ENCODE data around the gene PRKCQ. TPM values are rescaled to one million over a fixed set of nuclear protein-coding genes. Genes with fewer than 3 reads are reported as not detected.
"Not testable (repeated sequence)": the region's sequence is repeated elsewhere in the genome, so short reads cannot be mapped to it uniquely, and the experiment has no call there.

Gene PRKCQ
- total RNA-seq, 1 donor from 2014 or later, result 4.3 TPM

- DNase-seq (ENCODE audit: low spot score), result no peak
Measured at GRCh38 chr10:6493521-6494441, 86.3 kb downstream of the PRKCQ start.

GRCh38 chr10:6492896-6493295, 87.2 kb downstream of the PRKCQ start:
- DNase-seq (ENCODE audit: low spot score), result no peak

- DNase-seq (ENCODE audit: low spot score), result no peak
Measured at GRCh38 chr10:6491841-6492609, 88.1 kb downstream of the PRKCQ start.

DNA sequence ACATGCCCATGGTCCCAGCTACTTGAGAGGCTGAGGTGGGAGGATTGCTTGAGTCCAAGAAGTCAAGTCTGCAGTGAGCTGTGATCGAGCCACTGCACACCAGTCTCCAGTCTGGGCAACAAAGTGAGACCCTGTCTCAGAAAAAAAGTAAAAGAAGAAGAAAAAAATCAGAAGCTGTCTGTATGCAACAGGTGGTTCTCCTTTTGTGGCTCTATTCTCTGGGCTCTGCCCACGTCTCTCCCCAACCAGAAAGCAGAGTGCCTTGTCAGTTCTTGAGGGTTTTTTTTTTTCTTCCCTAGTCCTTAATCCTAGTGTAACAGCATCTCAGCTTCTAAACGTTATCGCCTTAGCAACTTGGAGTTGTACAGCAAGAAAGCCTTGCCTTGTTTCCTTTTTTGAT, 89.5 kb downstream of the PRKCQ start:
- DNase-seq (ENCODE audit: low spot score), result no peak

DNA sequence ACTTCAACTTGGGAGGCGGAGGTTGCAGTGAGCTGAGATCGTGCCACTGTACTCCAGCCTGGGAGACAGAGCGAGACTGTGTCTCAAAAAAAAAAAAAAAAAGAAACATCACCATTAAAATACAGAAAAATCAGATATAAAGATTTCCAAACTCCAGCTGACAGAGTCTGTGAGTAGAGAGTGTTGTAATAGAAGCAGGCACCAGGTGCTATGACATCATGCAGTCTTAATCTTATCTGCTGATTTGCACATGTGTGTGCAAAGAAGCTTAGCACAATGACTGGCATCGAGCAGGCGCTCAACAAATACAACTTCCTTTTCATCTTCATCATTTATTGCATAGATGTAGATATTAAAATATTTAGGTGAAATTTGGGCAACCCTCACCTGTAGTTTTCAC, 92.2 kb downstream of the PRKCQ start:
- no peak for DNase-seq (ENCODE audit: low spot score)

DNA sequence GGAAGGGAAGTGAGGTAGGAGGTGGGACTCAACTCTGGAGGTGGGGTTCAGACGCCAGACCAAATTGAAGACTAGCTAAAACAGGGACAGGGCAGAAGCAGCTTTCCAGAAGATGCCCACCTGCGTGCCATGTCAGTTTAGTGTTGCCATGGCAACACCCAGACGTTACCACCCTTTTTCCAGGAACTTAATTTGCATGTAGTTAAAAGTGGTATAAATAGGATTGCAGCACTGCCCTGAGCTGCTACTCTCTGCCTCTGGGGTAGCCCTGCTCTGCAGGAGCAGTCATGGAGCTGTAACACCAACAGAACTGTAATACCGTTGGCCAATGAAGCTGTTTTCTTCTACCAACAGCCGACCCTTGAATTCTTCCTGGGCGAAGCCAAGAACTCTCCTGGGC, 93.8 kb downstream of the PRKCQ start:
- no peak for DNase-seq (ENCODE audit: low spot score)

GRCh38 chr10:6482737-6483357, 97.2 kb downstream of the PRKCQ start:
- DNase-seq (ENCODE audit: low spot score), result no peak

GRCh38 chr10:6478722-6479121, 101.4 kb downstream of the PRKCQ start:
- no peak for DNase-seq (ENCODE audit: low spot score)

GRCh38 chr10:6476989-6477388, 103.1 kb downstream of the PRKCQ start:
- DNase-seq (ENCODE audit: low spot score), result no peak

GRCh38 chr10:6474871-6475270, 105.2 kb downstream of the PRKCQ start:
- DNase-seq (ENCODE audit: low spot score), result no peak

DNA sequence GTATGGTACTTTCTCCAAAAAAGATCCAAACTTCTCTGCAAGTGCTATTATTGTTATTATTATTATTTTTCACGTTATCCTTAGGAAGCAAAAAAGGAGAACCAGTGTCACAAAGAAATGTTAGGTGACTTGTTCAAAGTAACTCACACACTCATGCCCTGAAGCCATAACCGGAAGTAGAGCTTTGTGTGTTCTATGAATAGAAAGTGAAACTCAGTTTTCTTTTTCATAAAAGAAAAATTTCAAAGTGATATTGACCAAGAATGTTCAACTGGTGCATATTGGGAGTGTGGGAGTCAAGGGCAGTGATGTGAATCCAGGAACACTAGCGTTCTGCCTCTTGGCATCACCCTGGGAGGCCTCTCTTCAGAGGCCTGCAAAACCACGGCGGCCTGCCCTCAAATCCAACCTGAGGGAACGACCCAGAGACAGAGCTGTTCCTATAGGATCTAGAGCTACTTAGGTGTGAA, 106.1 kb downstream of the PRKCQ start:
- DNase-seq (ENCODE audit: low spot score), result no peak

DNA sequence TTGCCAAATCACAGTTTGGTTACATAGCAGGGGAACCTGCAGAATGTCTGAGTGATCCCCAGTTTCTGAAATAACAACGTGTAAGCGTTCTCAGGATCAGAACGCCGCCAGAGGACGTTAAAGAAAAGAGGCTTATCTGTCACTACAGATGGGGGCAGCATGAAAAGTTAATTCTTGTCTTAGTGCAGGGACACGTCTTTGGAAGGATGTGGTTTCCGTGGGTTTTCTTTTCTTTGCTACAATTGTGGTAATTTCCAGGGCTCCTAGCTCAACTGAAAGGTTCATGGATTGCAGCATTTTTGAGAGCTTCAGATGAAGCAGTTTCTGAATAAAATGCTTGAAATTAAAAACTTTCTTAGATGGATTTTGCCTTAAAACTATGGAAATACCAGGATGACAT, 106.6 kb downstream of the PRKCQ start:
- DNase-seq (ENCODE audit: low spot score), result no peak

DNA sequence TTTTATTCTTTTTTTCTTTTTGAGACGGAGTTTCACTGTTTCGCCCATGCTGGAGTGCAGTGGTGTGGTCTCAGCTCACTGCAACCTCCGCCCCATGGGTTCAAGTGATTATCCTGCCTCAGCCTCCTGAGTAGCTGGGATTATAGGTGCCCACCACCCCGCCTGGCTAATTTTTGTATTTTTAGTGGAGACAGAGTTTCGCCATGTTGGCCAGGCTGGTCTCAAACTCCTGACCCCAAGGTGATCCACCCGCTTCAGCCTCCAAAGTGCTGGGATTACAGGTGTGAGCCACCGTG, 107.4 kb downstream of the PRKCQ start:
- DNase-seq (ENCODE audit: low spot score), result not testable (repeated sequence)

- no peak for DNase-seq (ENCODE audit: low spot score)
Measured at GRCh38 chr10:6470894-6471618, 109.0 kb downstream of the PRKCQ start.

DNA sequence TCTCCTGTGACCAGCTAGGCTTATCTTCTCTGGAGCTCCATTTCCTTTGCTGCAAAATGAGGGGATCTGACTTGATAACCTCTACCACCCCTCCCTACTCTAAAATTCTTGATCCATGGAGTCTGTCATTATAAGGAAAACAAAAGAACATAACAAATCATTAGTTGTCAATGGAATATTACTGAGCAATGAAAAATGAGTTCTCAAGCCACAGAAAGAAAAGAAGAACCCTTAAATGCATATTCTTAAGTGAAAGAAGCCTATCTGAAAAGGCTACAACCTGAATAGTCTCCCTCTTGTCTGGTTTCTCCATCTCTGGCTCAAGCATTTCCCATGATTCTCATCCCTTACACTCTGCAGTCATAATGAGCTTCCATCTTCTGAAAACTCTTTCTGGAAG, 110.4 kb downstream of the PRKCQ start:
- DNase-seq (ENCODE audit: low spot score), result no peak

- DNase-seq (ENCODE audit: low spot score), result no peak
Measured at GRCh38 chr10:6465854-6466601, 114.0 kb downstream of the PRKCQ start.

GRCh38 chr10:6465437-6465836, 114.6 kb downstream of the PRKCQ start:
- no peak for DNase-seq (ENCODE audit: low spot score)

- DNase-seq (ENCODE audit: low spot score), result no peak
Measured at GRCh38 chr10:6464862-6465430, 115.1 kb downstream of the PRKCQ start.

GRCh38 chr10:6463366-6463765, 116.7 kb downstream of the PRKCQ start:
- DNase-seq (ENCODE audit: low spot score), result no peak

GRCh38 chr10:6461961-6462360, 118.1 kb downstream of the PRKCQ start:
- no peak for DNase-seq (ENCODE audit: low spot score)

Data from ureter (tissue), 1 donor.